Heart right ventricle (tissue), 16 donors: ENCODE measurements around the gene ARHGEF6. TPM values are rescaled to one million over a fixed set of nuclear protein-coding genes. Genes with fewer than 3 reads are reported as not detected.
"Not testable (repeated sequence)": the region's sequence is repeated elsewhere in the genome, so short reads cannot be mapped to it uniquely, and the experiment has no call there.

Experiments
- ATAC-seq, 8 donors: fragments of 200-7000 bp; cut with Tn5 transposase; one replicate each; pipeline ENCODE4 v1.9.1; 2020; ENCODE audit warnings: mild to moderate bottlenecking in 8 of 8, moderate library complexity in 8 of 8, moderate number of reproducible peaks in 1 of 8
- DNase-seq, 2 donors: peaks; one replicate each; pipeline ENCODE4 v3.0.0-alpha.2; 2020
- H3K27ac ChIP-seq, 10 donors: fragments of 200-600 bp; sonication (generic) in 2 of 10; one replicate each; pipeline versions ENCODE4 v1.5.0 to v1.8.0; 2020 to 2022; ENCODE audit warnings: mild to moderate bottlenecking in 3 of 10
- H3K27me3 ChIP-seq, 7 donors: fragments of 200-600 bp; one replicate each; pipeline ENCODE4 v1.8.0; 2021 to 2022; ENCODE audit warnings: mild to moderate bottlenecking in 2 of 7
- H3K36me3 ChIP-seq, 9 donors: fragments of 200-600 bp; sonication (generic) in 1 of 9; one replicate each; pipeline versions ENCODE4 v1.5.0 to v1.8.0; 2020 to 2022; ENCODE audit warnings: mild to moderate bottlenecking in 2 of 9
- H3K4me1 ChIP-seq, 9 donors: fragments of 200-600 bp; sonication (generic) in 1 of 9; one replicate each; pipeline versions ENCODE4 v1.5.0 to v1.8.0; 2020 to 2022; ENCODE audit warnings: mild to moderate bottlenecking in 4 of 9
- H3K4me3 ChIP-seq, 10 donors: fragments of 200-600 bp; sonication (generic) in 2 of 10; one replicate each; pipeline versions ENCODE4 v1.5.0 to v1.8.0; 2020 to 2022; ENCODE audit warnings: mild to moderate bottlenecking in 7 of 10, moderate library complexity in 2 of 10
- H3K9me3 ChIP-seq, 11 donors: fragments of 200-600 bp in 10 of 11; sonication (generic) in 2 of 11; one replicate each; pipeline versions ENCODE4 v1.5.0 to v1.8.0; 2013 to 2022; ENCODE audit warnings: mild to moderate bottlenecking in 2 of 11, control low read depth in 1 of 11, moderate library complexity in 1 of 11
- CTCF ChIP-seq, 9 donors: fragments of 200-600 bp; sonication (generic) in 2 of 9; IDR thresholded peaks; one replicate each; pipeline versions ENCODE4 v1.5.0 to v1.8.0; 2021 to 2022; ENCODE audit warnings: antibody characterized with exemption in 9 of 9, mild to moderate bottlenecking in 5 of 9, moderate library complexity in 1 of 9
- WGBS, 2 donors: extraction: QIAGEN DNeasy Blood & Tissue Kit; methylation state at CpG; one replicate each; pipeline ENCODE4 v1.1.7; 2013; ENCODE audit warnings: inconsistent platforms in 1 of 2; 5-methylcytosine and 5-hydroxymethylcytosine counted together
- intact Hi-C, 10 donors: fragments of 100-400 bp; cut with DNase I; formaldehyde crosslinking; loops; one replicate each; pipeline versions ENCODE4 v1.11.1 to v1.14.2; 2022
- polyA plus RNA-seq, 2 donors: library from polyadenylated mRNA; stranded (reverse); fragments of 200-250 nt; gene quantifications; one replicate each; pipeline ENCODE4 v1.2.3, GENCODE V29; 2013
- total RNA-seq, 10 donors: library from RNA; stranded (reverse); fragmentation: NEBNext Ultra II Directional in 3 of 10; extraction: Animal tissue kit (Norgen Biotek cat#: 25700) in 3 of 10; gene quantifications; one replicate each; pipeline versions ENCODE4 v1.2.1 to v1.2.4, GENCODE V29; 2021 to 2023
- donor health status: Arrhythmogenic right ventricular cardiomyopathy.
- donor health status: ischemic (EF 13 %, LVEDD 7.1; RV severe dilation, severe dysfunction).
- donor health status: healthy with polysubstance abuse.
- donor health status: DM: no; HTN: yes; CAD: no.
- donor health status: DM: no; HTN: no; CAD: no.
- donor health status: ischemic (EF 25% LVEDD 6.9; RV normal size, moderate dysfunction).
- donor health status: ischemic (EF 25% LVEDD 5.7; RV mildly dilated, moderate dysfunction).
- donor health status: healthy.
- donor health status: DM: yes; HTN: yes; CAD: no.
- donor health status: Ischemic cardiomyopathy.
- donor health status: ischemic (EF 35%, LVEDD 5.7; RV mildly dilated, moderate dysfunction).
- donor health status: nonischemic (EF 11% LVEDD 7.7; RV severe dilation, severe dysfunction).
- donor health status: DM: yes; HTN: yes; CAD: no.
- donor health status: PGD.
- donor health status: ischemic (EF 29% LVEDD 5.4; RV normal size, mild dysfunction).
- donor health status: nonischemic (EF 23%, LVEDD 6.1; RV moderate dilation, normal function).

Gene ARHGEF6
- total and polyA plus RNA-seq, 12 donors = 15.3 to 88.0 (median 50.2) TPM

- Histone ChIP-seq H3K27ac (no peak overlapping the region), H3K36me3 (peaks cover 0 to 14% (median 0%) of the 10 kb centered on the region in 9 donors), H3K4me3 (no peak overlapping the region), H3K9me3 (no peaks in the 10 kb centered on the region), H3K27me3 (peaks cover 0 to 8% (median 0%) of the 10 kb centered on the region in 7 donors), H3K4me1 (no peaks in the 10 kb centered on the region)
- intact Hi-C loops = no loop called here
- ATAC-seq (no peak), DNase-seq (no peak)
- TF ChIP-seq CTCF (IDR thresholded peaks at IDR 0.05) = no peak
- WGBS, 2 donors = 79 to 83% methylated on average over 3 of the region's 3 CpGs
Measured at GRCh38 chrX:136810493-136810892, 29.8 kb upstream of the ARHGEF6 start.

GRCh38 chrX:136806891-136807410 lies 26.2 kb upstream of the ARHGEF6 start:
- no peaks in the 10 kb centered on the region for H3K4me1 ChIP-seq
- H3K27ac ChIP-seq = no peak overlapping the region
- DNase-seq (no peak), ATAC-seq (no peak)
- no peaks in the 10 kb centered on the region for H3K9me3 ChIP-seq
- no peak overlapping the region for H3K4me3 ChIP-seq
- 94 to 100% methylated on average over 1 of the region's 1 CpG for WGBS, 2 donors
- H3K27me3 ChIP-seq = peaks cover 0 to 11% (median 0%) of the 10 kb centered on the region in 7 donors
- peaks cover 0 to 14% (median 0%) of the 10 kb centered on the region in 9 donors for H3K36me3 ChIP-seq
- intact Hi-C loops = no loop called here
- no peak for TF ChIP-seq CTCF (IDR thresholded peaks at IDR 0.05)

- DNase-seq (no peak), ATAC-seq (no peak)
- TF ChIP-seq CTCF (IDR thresholded peaks at IDR 0.05) = no peak
- H3K27ac ChIP-seq = no peak overlapping the region
- H3K36me3 ChIP-seq = peaks cover 0 to 13% (median 0%) of the 10 kb centered on the region in 9 donors
- no peak overlapping the region for H3K4me3 ChIP-seq
- WGBS, 2 donors = 91 to 98% methylated on average over 2 of the region's 2 CpGs
- H3K4me1 ChIP-seq = no peaks in the 10 kb centered on the region
- peaks cover 0 to 8% (median 0%) of the 10 kb centered on the region in 7 donors for H3K27me3 ChIP-seq
- no peaks in the 10 kb centered on the region for H3K9me3 ChIP-seq
- intact Hi-C loops = no loop called here
Measured at GRCh38 chrX:136802515-136802914, 21.8 kb upstream of the ARHGEF6 start.

GRCh38 chrX:136797787-136798186 lies 17.1 kb upstream of the ARHGEF6 start:
- intact Hi-C loops = no loop called here
- ATAC-seq = no peak
- no peak for DNase-seq

GRCh38 chrX:136795132-136795531 lies 14.4 kb upstream of the ARHGEF6 start:
- H3K9me3 ChIP-seq, H3K36me3 ChIP-seq, H3K4me3 ChIP-seq, DNase-seq, H3K4me1 ChIP-seq, H3K27ac ChIP-seq, ATAC-seq, intact Hi-C loops, H3K27me3 ChIP-seq: not testable (repeated sequence)
- 96 to 97% methylated on average over 1 of the region's 1 CpG for WGBS, 2 donors

More at GRCh38 chrX:136797787-136798186, 17.1 kb upstream of the ARHGEF6 start:
- Histone ChIP-seq H3K27me3 (no peaks in the 10 kb centered on the region), H3K4me3 (no peak overlapping the region), H3K27ac (no peak overlapping the region), H3K4me1 (no peaks in the 10 kb centered on the region), H3K36me3 (no peaks in the 10 kb centered on the region), H3K9me3 (no peaks in the 10 kb centered on the region)
- no peak for TF ChIP-seq CTCF (IDR thresholded peaks at IDR 0.05)
- 52 to 56% methylated on average over 3 of the region's 3 CpGs for WGBS, 2 donors

GRCh38 chrX:136794660-136795059 lies 13.9 kb upstream of the ARHGEF6 start:
- WGBS, 2 donors = 98 to 99% methylated on average over 3 of the region's 3 CpGs

More at GRCh38 chrX:136794660-136795059, 13.9 kb upstream of the ARHGEF6 start:
- H3K27me3 ChIP-seq, H3K9me3 ChIP-seq, H3K27ac ChIP-seq, ATAC-seq, H3K4me3 ChIP-seq, H3K36me3 ChIP-seq, intact Hi-C loops, DNase-seq, H3K4me1 ChIP-seq: not testable (repeated sequence)
